IPS-20b (cell line): ENCODE measurements around the gene DENND11.
A peak's percentile ranks its signal among the peaks of the same experiment; 100 is the strongest.

Experiments
- H3K27ac ChIP-seq: one replicate; pipeline ENCODE4 v1.5.1; 2013; ENCODE audit warnings: low read length
- H3K27me3 ChIP-seq: 2 replicates; pipeline ENCODE4 v1.6.1; 2013; ENCODE audit warnings: mild to moderate bottlenecking, low read length, inconsistent platforms; ENCODE audit not compliant: insufficient read depth
- H3K36me3 ChIP-seq: 2 replicates; pipeline ENCODE4 v1.6.1; 2013; ENCODE audit warnings: low read depth, mild to moderate bottlenecking, inconsistent platforms, low read length, moderate library complexity; ENCODE audit not compliant: insufficient read depth
- H3K4me1 ChIP-seq: 2 replicates; pipeline ENCODE4 v1.6.1; 2013; ENCODE audit warnings: mild to moderate bottlenecking, control low read depth, inconsistent platforms, low read length, moderate library complexity; ENCODE audit not compliant: insufficient read depth
- H3K4me3 ChIP-seq: 2 replicates; pipeline ENCODE4 v1.5.1; 2013; ENCODE audit warnings: mild to moderate bottlenecking, low read length, inconsistent platforms
- H3K9ac ChIP-seq: 2 replicates; pipeline ENCODE4 v1.6.1; 2013; ENCODE audit warnings: low read depth, mild to moderate bottlenecking, inconsistent platforms, low read length, moderate library complexity
- H3K9me3 ChIP-seq: 2 replicates; pipeline ENCODE4 v1.6.1; 2013; ENCODE audit warnings: mild to moderate bottlenecking, low read depth, low read length, inconsistent platforms; ENCODE audit not compliant: insufficient read depth

DENND11 gene

GRCh38 chr7:141706239-141707064, 4.5 kb upstream of the DENND11 start:
- Histone ChIP-seq H3K27me3 (peaks cover 22% of the 10 kb centered on the region), H3K9ac (no peak overlapping the region), H3K27ac (no peak overlapping the region), H3K9me3 (no peaks in the 10 kb centered on the region), H3K4me1 (peaks cover 15% of the 10 kb centered on the region), H3K4me3 (no peak overlapping the region), H3K36me3 (no peaks in the 10 kb centered on the region)

- Histone ChIP-seq H3K4me3 (no peak overlapping the region), H3K9me3 (no peaks in the 10 kb centered on the region), H3K27ac (no peak overlapping the region), H3K27me3 (peaks cover 30% of the 10 kb centered on the region), H3K9ac (no peak overlapping the region), H3K36me3 (no peaks in the 10 kb centered on the region), H3K4me1 (peaks cover 12% of the 10 kb centered on the region)
These were observed 2.8 kb upstream of the DENND11 start for GRCh38 chr7:141704741-141705140.

- H3K36me3 ChIP-seq = no peaks in the 10 kb centered on the region
- peaks cover 30% of the 10 kb centered on the region for H3K27me3 ChIP-seq
- no peak overlapping the region for H3K27ac ChIP-seq
- peaks cover 12% of the 10 kb centered on the region for H3K4me1 ChIP-seq
- H3K9me3 ChIP-seq = no peaks in the 10 kb centered on the region
- H3K9ac ChIP-seq = no peak overlapping the region
- H3K4me3 ChIP-seq = no peak overlapping the region
These were observed 2.1 kb upstream of the DENND11 start for GRCh38 chr7:141704112-141704511.

- Histone ChIP-seq H3K4me1 (peaks cover 17% of the 10 kb centered on the region), H3K9me3 (no peaks in the 10 kb centered on the region), H3K36me3 (no peaks in the 10 kb centered on the region), H3K4me3 (peak overlapping the region; percentile 88; the same call in 1 of the 2 replicates), H3K9ac (no peak overlapping the region), H3K27ac (no peak overlapping the region), H3K27me3 (peaks cover 30% of the 10 kb centered on the region)
These were observed 926 bp upstream of the DENND11 start for GRCh38 chr7:141702892-141703291.

GRCh38 chr7:141701489-141702046, 398 bp downstream of the DENND11 start:
- Histone ChIP-seq H3K4me3 (peak overlapping the region; percentile 68; the same call in 1 of the 2 replicates), H3K4me1 (peaks cover 26% of the 10 kb centered on the region), H3K9ac (peak overlapping the region; percentile 59; the same call in 1 of the 2 replicates), H3K27me3 (peaks cover 30% of the 10 kb centered on the region), H3K27ac (no peak overlapping the region), H3K9me3 (no peaks in the 10 kb centered on the region), H3K36me3 (no peaks in the 10 kb centered on the region)

DNA sequence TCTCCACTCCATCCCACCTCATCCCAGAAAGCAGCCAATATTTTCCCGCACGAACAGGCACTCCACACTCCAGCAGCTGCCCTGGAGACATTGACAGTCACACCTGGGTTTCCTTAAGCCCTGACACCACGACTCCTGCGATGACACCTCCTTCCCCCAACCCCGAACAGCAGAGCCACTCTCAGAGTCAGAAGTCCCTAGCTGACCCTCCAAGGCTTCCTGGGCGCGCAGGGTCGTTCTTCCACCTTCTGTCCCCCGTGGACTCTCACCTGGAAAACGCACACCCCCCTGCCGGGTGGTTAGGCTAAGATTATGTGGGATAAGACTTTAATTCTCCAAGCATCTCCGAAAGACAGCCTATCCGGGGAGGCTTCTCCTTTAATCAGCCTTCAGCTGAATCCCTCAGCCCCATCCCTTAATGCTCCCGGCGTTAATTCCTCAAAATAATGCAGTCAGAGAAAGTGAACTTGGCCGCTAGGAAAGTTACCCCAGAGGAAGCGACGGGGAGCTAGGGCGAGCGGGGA, 1.1 kb downstream of the DENND11 start:
- Histone ChIP-seq H3K4me3 (peak overlapping the region; percentile 88), H3K27ac (no peak overlapping the region), H3K4me1 (peaks cover 27% of the 10 kb centered on the region)

GRCh38 chr7:141700296-141700847, 1.6 kb downstream of the DENND11 start:
- Histone ChIP-seq H3K9ac (peak overlapping the region; percentile 69; the same call in 1 of the 2 replicates), H3K27ac (no peak overlapping the region), H3K4me3 (peak overlapping the region; percentile 88), H3K4me1 (peaks cover 27% of the 10 kb centered on the region), H3K9me3 (no peaks in the 10 kb centered on the region), H3K36me3 (no peaks in the 10 kb centered on the region), H3K27me3 (peaks cover 30% of the 10 kb centered on the region)

More for the DNA sequence above, 1.1 kb downstream of the DENND11 start:
- peaks cover 30% of the 10 kb centered on the region for H3K27me3 ChIP-seq
- H3K9me3 ChIP-seq = no peaks in the 10 kb centered on the region
- no peaks in the 10 kb centered on the region for H3K36me3 ChIP-seq
- peak overlapping the region; percentile 69; the same call in 1 of the 2 replicates for H3K9ac ChIP-seq

DNA sequence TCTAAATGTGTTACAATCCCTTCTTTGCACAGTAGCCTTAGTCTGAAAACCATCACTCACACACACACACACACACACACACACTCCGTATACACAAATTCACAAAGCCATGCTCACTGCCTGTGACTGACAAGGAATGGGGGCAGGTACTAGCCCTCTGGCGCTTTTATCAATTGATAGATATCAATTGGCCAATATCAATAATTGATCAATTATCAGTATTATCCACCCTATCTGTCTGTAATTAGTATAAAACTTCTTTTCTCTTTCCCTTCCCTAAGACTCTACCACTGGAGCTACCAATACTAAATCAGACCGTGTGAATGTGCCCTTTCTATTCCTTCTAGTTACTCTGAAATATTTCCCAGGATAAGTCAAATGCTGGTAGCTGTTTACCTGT, 2.1 kb downstream of the DENND11 start:
- no peaks in the 10 kb centered on the region for H3K36me3 ChIP-seq
- H3K27ac ChIP-seq = no peak overlapping the region
- peaks cover 30% of the 10 kb centered on the region for H3K27me3 ChIP-seq
- H3K9ac ChIP-seq = no peak overlapping the region
- no peaks in the 10 kb centered on the region for H3K9me3 ChIP-seq
- peaks cover 27% of the 10 kb centered on the region for H3K4me1 ChIP-seq
- no peak overlapping the region for H3K4me3 ChIP-seq

GRCh38 chr7:141698247-141699015, 3.5 kb downstream of the DENND11 start:
- Histone ChIP-seq H3K27me3 (peaks cover 20% of the 10 kb centered on the region), H3K36me3 (no peaks in the 10 kb centered on the region), H3K9me3 (no peaks in the 10 kb centered on the region), H3K9ac (no peak overlapping the region), H3K27ac (no peak overlapping the region), H3K4me3 (no peak overlapping the region), H3K4me1 (peaks cover 24% of the 10 kb centered on the region)

GRCh38 chr7:141697211-141697871, 4.6 kb downstream of the DENND11 start:
- H3K4me3 ChIP-seq = no peak overlapping the region

DNA sequence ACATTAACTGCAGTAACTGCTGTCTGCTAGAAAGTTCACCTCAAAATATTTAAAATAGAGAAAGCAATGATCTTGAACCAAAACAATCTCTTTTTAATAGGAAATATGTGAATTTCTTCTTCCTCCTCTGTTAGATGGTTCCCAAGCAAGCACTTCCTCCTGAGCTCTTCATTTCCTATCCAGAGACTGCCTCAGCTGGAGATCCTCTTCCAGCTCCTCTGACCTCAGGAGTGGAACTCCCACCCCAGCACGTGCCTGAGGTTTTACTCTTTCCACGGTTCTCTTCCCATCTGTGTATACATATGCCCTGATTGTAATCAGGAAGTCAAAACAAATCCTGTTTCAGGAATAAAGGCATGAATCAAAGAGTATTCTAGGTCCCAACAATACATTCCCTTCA, 5.6 kb downstream of the DENND11 start:
- peaks cover 28% of the 10 kb centered on the region for H3K4me1 ChIP-seq
- no peaks in the 10 kb centered on the region for H3K9me3 ChIP-seq
- H3K27ac ChIP-seq = no peak overlapping the region
- peaks cover 8% of the 10 kb centered on the region; the same call in 1 of the 2 replicates for H3K27me3 ChIP-seq
- H3K36me3 ChIP-seq = no peaks in the 10 kb centered on the region
- H3K9ac ChIP-seq = no peak overlapping the region
- no peak overlapping the region for H3K4me3 ChIP-seq

More at GRCh38 chr7:141697211-141697871, 4.6 kb downstream of the DENND11 start:
- Histone ChIP-seq H3K27me3 (peaks cover 9% of the 10 kb centered on the region), H3K27ac (no peak overlapping the region), H3K9ac (no peak overlapping the region), H3K4me1 (peaks cover 24% of the 10 kb centered on the region), H3K9me3 (no peaks in the 10 kb centered on the region), H3K36me3 (no peaks in the 10 kb centered on the region)
